ENCODE data around the gene WDR20. TPM values are rescaled to one million over a fixed set of nuclear protein-coding genes. Genes with fewer than 3 reads are reported as not detected.
A peak's percentile ranks its signal among the peaks of the same experiment; 100 is the strongest.

WDR20 gene
- polyA plus RNA-seq, 1 donor (not counting 4 experiments of a cell fraction or from before 2014, with no cell fraction given) = 24.5 TPM

DNA sequence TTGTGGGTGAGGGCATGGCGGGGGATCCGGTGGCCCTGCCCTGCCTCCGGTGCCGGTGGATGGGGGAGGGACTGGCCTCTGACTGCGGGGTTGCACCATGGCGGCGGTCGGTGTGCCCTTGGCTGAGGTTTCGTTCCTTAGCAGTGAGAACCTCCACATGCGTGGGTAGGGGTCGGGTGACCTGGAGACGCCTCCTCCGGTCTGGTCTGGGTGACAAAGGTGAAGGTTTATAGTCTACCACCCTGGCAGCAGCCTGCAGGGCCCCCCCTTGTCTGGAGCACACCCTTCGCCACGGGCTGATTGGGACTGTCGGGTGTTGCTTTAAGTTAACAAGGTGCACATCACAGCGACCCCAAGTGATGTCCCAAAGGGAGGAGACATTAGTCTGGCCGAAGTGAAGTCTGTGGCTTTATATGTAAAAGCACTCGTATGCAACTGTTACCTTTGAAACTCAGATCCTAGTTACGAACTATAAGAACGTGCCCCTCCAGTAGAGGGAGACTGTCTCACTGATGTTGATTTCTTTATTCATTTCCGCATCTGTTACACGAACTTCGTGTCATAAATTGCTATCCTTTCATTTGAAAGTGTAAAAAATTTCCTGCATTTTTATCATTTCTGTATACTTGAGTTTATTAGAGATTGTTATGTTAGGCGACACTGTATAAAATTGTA, 74.4 kb downstream of the WDR20 start:
- H3K79me2 ChIP-seq (ENCODE audit: control insufficient read depth, insufficient read depth, low read length) = peaks cover 9% of the 10 kb centered on the region
- H3K36me3 ChIP-seq (ENCODE audit: control insufficient read depth in 2 of 2, extremely low read depth in 1 of 2, insufficient read depth in 2 of 2, low read length in 2 of 2) = peaks cover 13 to 16% of the 10 kb centered on the region in 2 experiments
- no peak for DNase-seq (ENCODE audit: low read depth, low spot score)
- no peaks in the 10 kb centered on the region for H4K20me1 ChIP-seq (ENCODE audit: control insufficient read depth, extremely low read depth, insufficient read depth, low read length)
- TF ChIP-seq, protein P1, sequence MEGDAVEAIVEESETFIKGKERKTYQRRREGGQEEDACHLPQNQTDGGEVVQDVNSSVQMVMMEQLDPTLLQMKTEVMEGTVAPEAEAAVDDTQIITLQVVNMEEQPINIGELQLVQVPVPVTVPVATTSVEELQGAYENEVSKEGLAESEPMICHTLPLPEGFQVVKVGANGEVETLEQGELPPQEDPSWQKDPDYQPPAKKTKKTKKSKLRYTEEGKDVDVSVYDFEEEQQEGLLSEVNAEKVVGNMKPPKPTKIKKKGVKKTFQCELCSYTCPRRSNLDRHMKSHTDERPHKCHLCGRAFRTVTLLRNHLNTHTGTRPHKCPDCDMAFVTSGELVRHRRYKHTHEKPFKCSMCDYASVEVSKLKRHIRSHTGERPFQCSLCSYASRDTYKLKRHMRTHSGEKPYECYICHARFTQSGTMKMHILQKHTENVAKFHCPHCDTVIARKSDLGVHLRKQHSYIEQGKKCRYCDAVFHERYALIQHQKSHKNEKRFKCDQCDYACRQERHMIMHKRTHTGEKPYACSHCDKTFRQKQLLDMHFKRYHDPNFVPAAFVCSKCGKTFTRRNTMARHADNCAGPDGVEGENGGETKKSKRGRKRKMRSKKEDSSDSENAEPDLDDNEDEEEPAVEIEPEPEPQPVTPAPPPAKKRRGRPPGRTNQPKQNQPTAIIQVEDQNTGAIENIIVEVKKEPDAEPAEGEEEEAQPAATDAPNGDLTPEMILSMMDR (optimal IDR thresholded peaks at IDR 0.05 in 1 of 3, IDR thresholded peaks at IDR 0.05 in 1 of 3, conservative IDR thresholded peaks at IDR 0.05 in 1 of 3; ENCODE audit: extremely low read depth in 1 of 3, insufficient read depth in 2 of 3, low read length in 3 of 3) = no peak
- no peak for TF ChIP-seq EZH2 (IDR thresholded peaks at IDR 0.05; ENCODE audit: low read length)
- no peak overlapping the region for H3K4me3 ChIP-seq (ENCODE audit: control insufficient read depth in 2 of 3, extremely low read depth in 1 of 3, insufficient read depth in 2 of 3, low read depth in 1 of 3, low read length in 3 of 3)
- H3K27ac ChIP-seq (ENCODE audit: control insufficient read depth, insufficient read depth, low read length) = no peak overlapping the region
- dilution Hi-C loops (cut with MboI; ENCODE audit: extremely low pct_ligation_motif_present, low sequenced_read_pairs) = no loop called here
- no peaks in the 10 kb centered on the region for H3K4me1 ChIP-seq (ENCODE audit: control insufficient read depth, extremely low read depth, insufficient read depth, low read length)
- FAIRE-seq = peak; percentile 46
- H3K9me1 ChIP-seq (ENCODE audit: control insufficient read depth, extremely low read depth, insufficient read depth, low read length) = no peaks in the 10 kb centered on the region
- no peaks in the 10 kb centered on the region for H3K27me3 ChIP-seq (ENCODE audit: control insufficient read depth, extremely low read depth, insufficient read depth, low read length)
- no peaks in the 10 kb centered on the region for H3K9me3 ChIP-seq (ENCODE audit: control insufficient read depth, low read depth, low read length)
- H3K9ac ChIP-seq (ENCODE audit: control insufficient read depth, extremely low read depth, insufficient read depth, low read length) = no peak overlapping the region
- no peak overlapping the region for H3K4me2 ChIP-seq (ENCODE audit: control insufficient read depth, extremely low read depth, insufficient read depth, low read depth, low read length)
- no peak overlapping the region for H2AFZ ChIP-seq (ENCODE audit: control insufficient read depth, low read length)

DNA sequence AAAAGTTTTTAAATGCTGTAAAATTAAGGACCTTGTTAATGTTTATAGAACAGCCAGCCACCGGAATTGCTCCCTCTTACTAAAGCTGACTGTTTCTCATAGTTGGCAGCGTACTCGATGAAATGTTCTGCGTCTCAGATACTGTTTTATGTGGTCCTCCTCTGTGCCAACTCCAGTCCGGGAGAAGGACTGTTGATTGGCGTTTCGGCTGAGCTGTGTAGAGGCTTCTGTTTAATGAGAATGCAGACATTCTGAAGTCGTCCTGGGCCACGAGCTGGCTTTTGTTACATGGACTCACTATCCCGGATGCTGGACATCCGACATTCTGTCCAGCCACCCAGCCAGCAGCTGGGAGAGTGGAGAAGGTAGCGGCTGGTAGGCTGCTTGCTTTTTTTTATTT, 75.4 kb downstream of the WDR20 start:
- DNase-seq (ENCODE audit: low read depth, low spot score) = no peak

More for the DNA sequence above, 75.4 kb downstream of the WDR20 start:
- Histone ChIP-seq H3K79me2 (ENCODE audit: control insufficient read depth, insufficient read depth, low read length) (peaks cover 9% of the 10 kb centered on the region), H3K27ac (ENCODE audit: control insufficient read depth, insufficient read depth, low read length) (no peak overlapping the region), H3K9ac (ENCODE audit: control insufficient read depth, extremely low read depth, insufficient read depth, low read length) (no peak overlapping the region), H2AFZ (ENCODE audit: control insufficient read depth, low read length) (no peak overlapping the region), H3K9me3 (ENCODE audit: control insufficient read depth, low read depth, low read length) (no peaks in the 10 kb centered on the region), H3K4me3 (ENCODE audit: control insufficient read depth in 2 of 3, extremely low read depth in 1 of 3, insufficient read depth in 2 of 3, low read depth in 1 of 3, low read length in 3 of 3) (no peak overlapping the region), H3K36me3 (ENCODE audit: control insufficient read depth in 2 of 2, extremely low read depth in 1 of 2, insufficient read depth in 2 of 2, low read length in 2 of 2) (peaks cover 12 to 18% of the 10 kb centered on the region in 2 experiments), H3K4me1 (ENCODE audit: control insufficient read depth, extremely low read depth, insufficient read depth, low read length) (peaks cover 4% of the 10 kb centered on the region), H3K4me2 (ENCODE audit: control insufficient read depth, extremely low read depth, insufficient read depth, low read depth, low read length) (no peak overlapping the region), H3K27me3 (ENCODE audit: control insufficient read depth, extremely low read depth, insufficient read depth, low read length) (no peaks in the 10 kb centered on the region), H4K20me1 (ENCODE audit: control insufficient read depth, extremely low read depth, insufficient read depth, low read length) (no peaks in the 10 kb centered on the region), H3K9me1 (ENCODE audit: control insufficient read depth, extremely low read depth, insufficient read depth, low read length) (no peaks in the 10 kb centered on the region)
- dilution Hi-C loops (cut with MboI; ENCODE audit: extremely low pct_ligation_motif_present, low sequenced_read_pairs) = no loop called here
- no peak for TF ChIP-seq EZH2 (IDR thresholded peaks at IDR 0.05; ENCODE audit: low read length)
- TF ChIP-seq, protein P1 (optimal IDR thresholded peaks at IDR 0.05 in 1 of 3, IDR thresholded peaks at IDR 0.05 in 1 of 3, conservative IDR thresholded peaks at IDR 0.05 in 1 of 3; ENCODE audit: extremely low read depth in 1 of 3, insufficient read depth in 2 of 3, low read length in 3 of 3) = no peak
- no peak for FAIRE-seq
